SK-N-MC (cell line): ENCODE data around the gene PRTG.
"Not testable (repeated sequence)": the region's sequence is repeated elsewhere in the genome, so short reads cannot be mapped to it uniquely, and the experiment has no call there.

Source experiments
- DNase-seq: peaks from one replicate; pipeline ENCODE4 v3.0.0-alpha.2; 2011; ENCODE audit warnings: low read depth, low spot score
- H3K27ac ChIP-seq: fragments of 200-600 bp; sonication (generic); 2 replicates; pipeline ENCODE4 v1.5.1; 2016; ENCODE audit warnings: mixed run types
- H3K36me3 ChIP-seq: fragments of 200-600 bp; sonication (generic); 2 replicates; pipeline ENCODE4 v1.6.1; 2017; ENCODE audit warnings: antibody characterized with exemption, low read length, mixed read lengths; ENCODE audit not compliant: insufficient read depth
- H3K4me3 ChIP-seq: fragments of 200-600 bp; sonication (generic); 2 replicates; pipeline ENCODE4 v1.5.1; 2016
- H3K9ac ChIP-seq: fragments of 200-600 bp; sonication (generic); 2 replicates; pipeline ENCODE4 v1.8.0; 2017; ENCODE audit warnings: mixed run types, mixed read lengths; ENCODE audit not compliant: insufficient read length
- H3K9me3 ChIP-seq: fragments of 200-600 bp; sonication (generic); 2 replicates; pipeline ENCODE4 v1.6.1; 2017; ENCODE audit warnings: low read depth, mild to moderate bottlenecking, antibody characterized with exemption, low read length, moderate library complexity, mixed read lengths
- EZH2 ChIP-seq: fragments of 200-600 bp; sonication (generic); IDR thresholded peaks from one replicate; pipeline ENCODE4 v1.6.1; 2017; ENCODE audit warnings: antibody characterized with exemption
- FOXP2 ChIP-seq: optimal IDR thresholded peaks from 2 replicates; pipeline ENCODE3; 2011; ENCODE audit warnings: mild to moderate bottlenecking, moderate library complexity; ENCODE audit not compliant: insufficient read depth; ENCODE audit errors: extremely low read length, control extremely low read depth
- POLR2AphosphoS5 ChIP-seq: IDR thresholded peaks from 2 replicates; pipeline ENCODE4 v1.6.1; 2012; ENCODE audit warnings: mild to moderate bottlenecking, low read depth, low read length, borderline replicate concordance

PRTG gene

GRCh38 chr15:55739641-55740040 lies 3.3 kb downstream of the PRTG start:
- Histone ChIP-seq H3K27ac (no peak overlapping the region), H3K36me3 (no peaks in the 10 kb centered on the region), H3K9ac (no peak overlapping the region), H3K4me3 (no peak overlapping the region), H3K9me3 (no peaks in the 10 kb centered on the region)
- no peak for DNase-seq
- TF ChIP-seq FOXP2: no peak
- no peak for TF ChIP-seq EZH2

- no peak overlapping the region for H3K27ac ChIP-seq
- no peaks in the 10 kb centered on the region for H3K36me3 ChIP-seq
- no peak overlapping the region for H3K9ac ChIP-seq
- TF ChIP-seq EZH2 (no peak), POLR2AphosphoS5 (no peak), FOXP2 (no peak)
- no peak for DNase-seq
- H3K4me3 ChIP-seq: no peak overlapping the region
- H3K9me3 ChIP-seq: no peaks in the 10 kb centered on the region
These were observed 4.2 kb downstream of the PRTG start for GRCh38 chr15:55738715-55739114.

GRCh38 chr15:55737373-55737772 lies 5.6 kb downstream of the PRTG start:
- H3K9me3 ChIP-seq: no peaks in the 10 kb centered on the region
- no peak overlapping the region for H3K4me3 ChIP-seq
- H3K36me3 ChIP-seq: no peaks in the 10 kb centered on the region
- no peak overlapping the region for H3K9ac ChIP-seq
- TF ChIP-seq FOXP2 (no peak), POLR2AphosphoS5 (no peak), EZH2 (no peak)
- DNase-seq: no peak
- H3K27ac ChIP-seq: no peak overlapping the region

- no peak overlapping the region for H3K27ac ChIP-seq
- H3K9me3 ChIP-seq: no peaks in the 10 kb centered on the region
- no peak for DNase-seq
- TF ChIP-seq EZH2 (no peak), FOXP2 (no peak), POLR2AphosphoS5 (no peak)
- H3K4me3 ChIP-seq: no peak overlapping the region
- H3K9ac ChIP-seq: no peak overlapping the region
- no peaks in the 10 kb centered on the region for H3K36me3 ChIP-seq
These were observed 6.2 kb downstream of the PRTG start for GRCh38 chr15:55736756-55737155.

GRCh38 chr15:55734641-55735040 lies 8.3 kb downstream of the PRTG start:
- Histone ChIP-seq H3K9me3 (no peaks in the 10 kb centered on the region), H3K36me3 (no peaks in the 10 kb centered on the region), H3K27ac (no peak overlapping the region), H3K9ac (no peak overlapping the region), H3K4me3 (no peak overlapping the region)
- no peak for DNase-seq
- TF ChIP-seq EZH2: no peak
- no peak for TF ChIP-seq POLR2AphosphoS5
- no peak for TF ChIP-seq FOXP2

GRCh38 chr15:55733461-55733860 lies 9.5 kb downstream of the PRTG start:
- not testable (repeated sequence) for H3K9me3 ChIP-seq, DNase-seq, H3K9ac ChIP-seq, H3K4me3 ChIP-seq, H3K27ac ChIP-seq, H3K36me3 ChIP-seq

GRCh38 chr15:55721554-55722185 lies 21.3 kb downstream of the PRTG start:
- DNase-seq: no peak
- H3K4me3 ChIP-seq: no peak overlapping the region
- H3K9me3 ChIP-seq: no peaks in the 10 kb centered on the region
- H3K27ac ChIP-seq: no peak overlapping the region
- TF ChIP-seq EZH2: no peak
- TF ChIP-seq FOXP2: no peak
- no peak for TF ChIP-seq POLR2AphosphoS5
- H3K9ac ChIP-seq: no peak overlapping the region
- H3K36me3 ChIP-seq: no peaks in the 10 kb centered on the region

GRCh38 chr15:55715355-55716076 lies 27.4 kb downstream of the PRTG start:
- TF ChIP-seq POLR2AphosphoS5 (no peak), FOXP2 (no peak), EZH2 (no peak)
- H3K4me3 ChIP-seq: no peak overlapping the region

GRCh38 chr15:55714064-55714463 lies 28.9 kb downstream of the PRTG start:
- Histone ChIP-seq H3K4me3 (no peak overlapping the region), H3K36me3 (no peaks in the 10 kb centered on the region), H3K9ac (no peak overlapping the region), H3K27ac (no peak overlapping the region), H3K9me3 (no peaks in the 10 kb centered on the region)
- DNase-seq: no peak
- no peak for TF ChIP-seq EZH2
- no peak for TF ChIP-seq POLR2AphosphoS5
- TF ChIP-seq FOXP2: no peak

More at GRCh38 chr15:55715355-55716076, 27.4 kb downstream of the PRTG start:
- no peaks in the 10 kb centered on the region for H3K36me3 ChIP-seq
- no peak overlapping the region for H3K27ac ChIP-seq
- H3K9ac ChIP-seq: no peak overlapping the region
- DNase-seq: no peak
- H3K9me3 ChIP-seq: no peaks in the 10 kb centered on the region
